ENCODE data around the gene C17orf67.

DNA sequence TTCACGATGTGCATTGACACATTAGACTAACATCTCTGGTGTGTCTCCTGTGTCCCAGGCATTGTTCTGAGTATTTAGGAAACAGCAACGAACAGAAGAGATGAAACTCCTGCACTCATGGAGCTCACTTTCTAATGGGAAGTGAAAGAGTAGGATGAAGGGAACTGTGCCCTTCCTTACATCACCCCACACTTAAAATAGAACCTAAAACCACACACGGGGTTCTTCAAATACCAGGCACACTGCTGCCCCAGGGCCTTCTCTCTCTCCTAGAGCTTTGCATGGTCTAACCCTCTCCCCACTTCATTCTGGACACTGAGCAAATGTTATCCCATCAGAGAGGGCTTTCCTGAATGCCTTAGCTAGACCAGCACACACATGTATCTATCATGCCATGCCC lies 46.4 kb upstream of the C17orf67 start:
- TF ChIP-seq CEBPB (IDR thresholded peaks at IDR 0.05) (no peak), TAF1 (IDR thresholded peaks at IDR 0.05; ENCODE audit: low read depth) (no peak)
- TF ChIP-seq, protein P1, sequence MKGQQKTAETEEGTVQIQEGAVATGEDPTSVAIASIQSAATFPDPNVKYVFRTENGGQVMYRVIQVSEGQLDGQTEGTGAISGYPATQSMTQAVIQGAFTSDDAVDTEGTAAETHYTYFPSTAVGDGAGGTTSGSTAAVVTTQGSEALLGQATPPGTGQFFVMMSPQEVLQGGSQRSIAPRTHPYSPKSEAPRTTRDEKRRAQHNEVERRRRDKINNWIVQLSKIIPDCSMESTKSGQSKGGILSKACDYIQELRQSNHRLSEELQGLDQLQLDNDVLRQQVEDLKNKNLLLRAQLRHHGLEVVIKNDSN (IDR thresholded peaks at IDR 0.05) = no peak
